ENCODE results near the gene GAN.

The GAN gene

DNA sequence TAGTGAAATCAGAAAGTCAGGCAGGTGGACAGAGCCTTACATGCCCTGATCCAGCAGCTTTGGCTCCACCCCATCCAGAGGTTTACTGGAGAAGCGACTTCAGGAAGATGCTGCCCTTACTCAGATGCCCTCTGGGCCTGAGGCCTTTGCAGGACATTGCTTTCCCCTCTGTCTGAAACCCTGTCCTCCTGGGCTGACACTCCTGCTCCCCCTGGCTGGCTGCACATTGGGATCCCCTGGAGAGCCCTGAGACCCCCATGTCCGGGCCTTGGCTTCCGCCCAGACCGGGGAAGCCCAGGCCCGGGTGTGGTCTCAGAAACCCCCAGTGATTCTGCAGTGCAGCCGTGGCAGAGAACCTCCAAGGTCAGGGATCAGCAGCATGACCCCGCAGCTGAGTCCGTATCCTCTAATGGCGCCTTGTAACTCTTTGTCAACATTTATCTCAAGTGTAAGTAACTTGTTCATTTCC lies 39.7 kb upstream of the GAN start:
- no peak for TF ChIP-seq CTCF (conservative IDR thresholded peaks at IDR 0.05)

GRCh38 chr16:81275795-81276194 lies 39.0 kb upstream of the GAN start:
- H3K27ac ChIP-seq: no peak overlapping the region
- TF ChIP-seq CTCF (conservative IDR thresholded peaks at IDR 0.05): no peak
- no peak for TF ChIP-seq ZFX (IDR thresholded peaks at IDR 0.05)

More for the DNA sequence above, 39.7 kb upstream of the GAN start:
- no peak overlapping the region for H3K27ac ChIP-seq

DNA sequence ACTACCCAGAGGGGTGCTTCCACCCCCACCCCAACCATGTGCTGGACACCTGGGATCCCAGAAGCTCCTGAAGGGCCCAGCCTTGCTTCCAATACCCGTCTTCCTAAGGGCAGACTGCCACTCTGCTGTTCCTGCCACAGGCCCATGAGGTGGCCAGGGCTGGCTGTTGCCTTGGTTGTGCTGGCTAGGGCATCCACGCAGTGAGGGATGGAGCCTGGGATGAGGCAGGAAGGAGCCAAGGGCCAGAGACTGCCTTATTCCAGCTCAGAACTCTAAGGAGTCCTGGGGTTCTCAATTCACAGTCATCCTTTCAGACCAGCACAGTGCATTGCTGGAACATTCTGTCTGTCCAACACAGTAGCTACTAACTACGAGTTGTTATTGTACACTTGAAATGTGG lies 38.4 kb upstream of the GAN start:
- TF ChIP-seq CTCF (conservative IDR thresholded peaks at IDR 0.05) (no peak), ZFX (IDR thresholded peaks at IDR 0.05) (no peak)
- H3K27ac ChIP-seq: no peak overlapping the region

DNA sequence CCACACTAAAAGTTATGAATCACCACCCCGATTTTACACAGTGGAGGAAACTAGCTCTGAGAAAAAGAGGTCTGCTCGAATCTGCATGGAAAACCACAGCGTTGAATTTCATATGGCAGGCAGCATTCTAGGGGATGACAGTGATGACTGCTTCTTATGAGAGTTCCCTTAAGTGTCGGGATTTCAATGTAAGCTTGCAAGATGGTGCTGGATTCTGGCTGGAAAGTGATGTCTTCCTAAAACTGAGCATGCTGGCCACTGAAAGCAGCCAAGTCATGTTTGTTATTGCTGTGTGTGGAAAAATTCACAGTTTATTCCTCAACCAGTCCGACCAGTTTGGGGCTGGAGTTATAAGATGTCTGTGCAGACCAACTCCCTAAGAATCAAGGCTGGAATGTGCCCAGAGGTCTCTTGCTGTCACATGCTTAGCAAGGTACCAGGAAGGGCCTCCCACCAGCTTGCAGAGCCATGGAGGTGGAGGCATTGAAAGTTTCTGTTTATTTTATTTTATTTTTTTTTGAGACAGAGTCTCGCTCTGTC lies 37.2 kb upstream of the GAN start:
- no peak for TF ChIP-seq ZFX (IDR thresholded peaks at IDR 0.05)
- peak overlapping the region; percentile 27 for H3K27ac ChIP-seq

DNA sequence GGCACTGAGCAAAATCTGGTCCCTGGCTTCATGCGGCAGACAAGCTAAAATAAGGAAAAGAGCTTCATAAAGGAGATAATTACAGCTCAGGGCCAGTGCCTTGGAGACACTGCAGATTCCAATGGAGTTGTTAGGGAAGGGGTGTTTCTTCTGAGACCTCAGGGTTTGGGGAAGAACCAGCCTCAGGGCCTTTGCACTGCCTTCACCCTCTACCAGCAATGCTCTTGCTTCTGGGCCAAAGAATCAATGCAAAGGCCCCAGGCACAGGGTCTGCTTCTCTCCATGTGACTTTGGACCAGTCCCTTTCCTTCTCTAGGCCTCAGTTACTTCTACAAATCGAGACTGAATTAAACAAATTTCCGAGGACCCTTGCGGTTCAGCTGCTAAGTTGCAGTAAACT lies 36.2 kb upstream of the GAN start:
- TF ChIP-seq CTCF (conservative IDR thresholded peaks at IDR 0.05): no peak
- no peak for TF ChIP-seq ZFX (IDR thresholded peaks at IDR 0.05)
- peak overlapping the region; percentile 27 for H3K27ac ChIP-seq

DNA sequence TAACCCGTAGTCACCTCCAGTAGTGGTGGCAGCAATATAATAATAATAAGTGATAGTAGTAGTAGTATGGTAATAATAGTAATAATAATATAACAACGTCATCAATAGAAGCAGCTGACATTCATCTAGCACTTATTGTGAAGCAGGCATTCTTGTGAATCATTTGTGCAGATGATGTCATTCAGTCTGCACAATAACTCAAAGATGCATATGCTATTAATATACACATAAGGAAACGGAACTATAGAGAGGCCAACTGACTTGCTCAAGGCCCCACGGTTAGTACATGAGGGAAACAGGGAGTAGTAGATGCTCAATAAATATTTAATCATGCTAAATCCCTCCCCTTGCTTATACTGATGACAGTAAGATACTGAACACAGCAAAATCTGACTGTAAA lies 35.4 kb upstream of the GAN start:
- TF ChIP-seq CTCF (conservative IDR thresholded peaks at IDR 0.05) (no peak), ZFX (IDR thresholded peaks at IDR 0.05) (no peak)
- no peak overlapping the region for H3K27ac ChIP-seq

DNA sequence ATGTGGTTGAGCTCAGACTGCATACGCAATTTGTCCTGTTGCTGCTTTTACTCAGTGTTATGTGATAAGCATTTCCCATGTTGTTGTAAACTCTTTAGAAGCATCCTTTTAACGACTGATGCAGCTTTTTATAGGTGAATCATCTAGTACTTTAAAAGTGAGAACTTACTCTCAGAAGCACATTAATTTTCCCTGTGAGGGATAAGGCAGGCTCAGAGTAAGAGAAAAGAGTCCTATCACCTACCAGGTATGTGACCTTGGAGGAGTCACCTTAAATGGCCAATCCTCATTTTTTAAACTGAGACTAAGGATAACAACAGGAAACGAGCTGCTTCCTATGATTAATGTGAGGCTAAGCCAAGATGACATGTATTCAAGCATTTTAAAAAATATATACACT lies 34.4 kb upstream of the GAN start:
- H3K27ac ChIP-seq: no peak overlapping the region
- TF ChIP-seq ZFX (IDR thresholded peaks at IDR 0.05) (no peak), CTCF (conservative IDR thresholded peaks at IDR 0.05) (no peak)

- H3K27ac ChIP-seq: no peak overlapping the region
- TF ChIP-seq ZFX (IDR thresholded peaks at IDR 0.05) (no peak), CTCF (conservative IDR thresholded peaks at IDR 0.05) (no peak)
Measured at GRCh38 chr16:81283044-81283443, 31.7 kb upstream of the GAN start.
